Progenitor cell of endocrine pancreas (in vitro differentiated cells): ENCODE data around the gene ZNF431. TPM values are rescaled to one million over a fixed set of nuclear protein-coding genes. Genes with fewer than 3 reads are reported as not detected.
"Not testable (repeated sequence)": the region's sequence is repeated elsewhere in the genome, so short reads cannot be mapped to it uniquely, and the experiment has no call there.

Source experiments
- DNase-seq: peaks from one replicate; pipeline ENCODE4 v3.0.0; 2021; ENCODE audit warnings: low spot score; ENCODE audit not compliant: unreplicated experiment
- H3K27ac Mint-ChIP-seq: 2 replicates; pipeline ENCODE4 v1.8.0; 2021; ENCODE audit warnings: mild to moderate bottlenecking, moderate library complexity, mixed read lengths
- H3K27me3 Mint-ChIP-seq: 2 replicates; pipeline ENCODE4 v1.8.0; 2021; ENCODE audit warnings: mixed read lengths
- H3K36me3 Mint-ChIP-seq: 2 replicates; pipeline ENCODE4 v1.8.0; 2022; ENCODE audit warnings: mixed read lengths; ENCODE audit not compliant: insufficient read depth
- H3K4me1 Mint-ChIP-seq: 2 replicates; pipeline ENCODE4 v1.8.0; 2021; ENCODE audit warnings: low read depth, mixed read lengths
- H3K4me3 Mint-ChIP-seq: 2 replicates; pipeline ENCODE4 v1.8.0; 2021; ENCODE audit warnings: low read depth, mild to moderate bottlenecking, moderate library complexity, mixed read lengths
- H3K9me3 Mint-ChIP-seq: 2 replicates; pipeline ENCODE4 v1.8.0; 2021; ENCODE audit warnings: low read depth, mixed read lengths
- CTCF ChIP-seq: fragments of 200-600 bp; sonication (generic); IDR thresholded peaks from one replicate; pipeline ENCODE4 v1.5.0; 2021; ENCODE audit warnings: antibody characterized with exemption, mild to moderate bottlenecking; ENCODE audit not compliant: unreplicated experiment
- total RNA-seq: library from RNA; stranded (reverse); gene quantifications from 2 replicates; pipeline ENCODE4 v1.2.1, GENCODE V29; 2021

Gene ZNF431
- total RNA-seq, 1 donor from 2014 or later, result 60.0 TPM

- H3K4me1 Mint-ChIP-seq, result peaks cover 28% of the 10 kb centered on the region
- H3K27me3 Mint-ChIP-seq, result no peaks in the 10 kb centered on the region
- TF ChIP-seq CTCF, result no peak
- no peak overlapping the region for H3K4me3 Mint-ChIP-seq
- no peak for DNase-seq
- H3K27ac Mint-ChIP-seq, result no peak overlapping the region
- H3K9me3 Mint-ChIP-seq, result peaks cover 14% of the 10 kb centered on the region
- peaks cover 7% of the 10 kb centered on the region for H3K36me3 Mint-ChIP-seq
These were observed 8.2 kb upstream of the ZNF431 start for GRCh38 chr19:21133633-21134032.

GRCh38 chr19:21134934-21135366 lies 6.9 kb upstream of the ZNF431 start:
- H3K27ac Mint-ChIP-seq, result no peak overlapping the region
- no peak overlapping the region for H3K4me3 Mint-ChIP-seq
- peaks cover 12% of the 10 kb centered on the region for H3K9me3 Mint-ChIP-seq
- H3K4me1 Mint-ChIP-seq, result peaks cover 18% of the 10 kb centered on the region
- peaks cover 7% of the 10 kb centered on the region for H3K36me3 Mint-ChIP-seq
- no peaks in the 10 kb centered on the region for H3K27me3 Mint-ChIP-seq
- no peak for TF ChIP-seq CTCF
- no peak for DNase-seq

DNA sequence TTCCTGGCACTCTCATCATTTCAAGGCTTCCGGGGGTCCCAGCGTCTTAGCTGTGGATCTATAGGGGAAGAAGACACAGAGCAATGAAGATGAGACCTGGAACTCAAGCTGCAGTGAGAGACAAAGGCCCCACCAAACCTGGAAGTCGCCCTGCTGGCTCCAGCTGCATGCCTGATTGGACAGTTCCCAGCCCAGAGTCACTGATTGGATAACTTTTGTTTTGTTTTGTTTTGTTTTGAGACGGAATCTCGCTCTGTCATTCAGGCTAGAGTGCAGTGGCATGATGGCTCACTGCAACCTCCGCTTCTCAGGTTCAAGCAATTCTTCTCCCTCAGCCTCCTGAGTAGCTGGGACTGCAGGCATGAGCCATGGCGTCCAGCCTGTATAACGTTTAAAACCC lies 6.4 kb upstream of the ZNF431 start:
- Mint-ChIP-seq H3K36me3 (peaks cover 2% of the 10 kb centered on the region), H3K4me1 (peaks cover 13% of the 10 kb centered on the region)
- no peak for TF ChIP-seq CTCF

DNA sequence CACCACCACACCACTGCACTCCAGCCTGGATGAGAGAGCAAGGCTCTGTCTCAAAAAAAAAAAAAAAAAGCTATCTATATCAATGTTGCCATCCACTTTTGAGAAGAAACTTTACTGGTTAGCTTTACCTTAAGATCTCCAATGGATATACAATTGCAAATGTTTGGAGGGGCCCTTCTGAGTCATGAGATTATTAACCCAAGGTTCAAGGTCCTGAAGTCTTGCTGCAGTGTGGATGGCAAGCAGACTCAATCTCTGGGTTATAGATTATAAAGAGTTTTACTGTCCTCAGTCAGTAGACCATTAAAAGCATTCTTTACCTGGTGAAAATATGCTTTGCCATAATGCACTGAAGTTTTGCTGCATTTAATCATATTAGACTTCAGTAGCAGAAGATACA lies 3.7 kb upstream of the ZNF431 start:
- H3K4me3 Mint-ChIP-seq, result no peak overlapping the region
- peaks cover 2% of the 10 kb centered on the region for H3K36me3 Mint-ChIP-seq
- H3K27ac Mint-ChIP-seq, result no peak overlapping the region
- H3K27me3 Mint-ChIP-seq, result no peaks in the 10 kb centered on the region
- H3K9me3 Mint-ChIP-seq, result peaks cover 6% of the 10 kb centered on the region
- H3K4me1 Mint-ChIP-seq, result peaks cover 19% of the 10 kb centered on the region
- DNase-seq, result no peak
- no peak for TF ChIP-seq CTCF

More for the DNA sequence above, 6.4 kb upstream of the ZNF431 start:
- Mint-ChIP-seq H3K27ac (no peak overlapping the region), H3K9me3 (peaks cover 7% of the 10 kb centered on the region), H3K27me3 (no peaks in the 10 kb centered on the region), H3K4me3 (no peak overlapping the region)
- DNase-seq, result no peak

GRCh38 chr19:21141006-21141405 lies 834 bp upstream of the ZNF431 start:
- H3K36me3 Mint-ChIP-seq, result peaks cover 28% of the 10 kb centered on the region
- H3K4me1 Mint-ChIP-seq, result peaks cover 18% of the 10 kb centered on the region
- not testable (repeated sequence) for H3K4me3 Mint-ChIP-seq, DNase-seq, H3K27me3 Mint-ChIP-seq, H3K9me3 Mint-ChIP-seq, H3K27ac Mint-ChIP-seq

GRCh38 chr19:21143428-21143827 lies 1.6 kb downstream of the ZNF431 start:
- H3K27me3 Mint-ChIP-seq, result no peaks in the 10 kb centered on the region
- peaks cover 50% of the 10 kb centered on the region for H3K36me3 Mint-ChIP-seq
- H3K4me1 Mint-ChIP-seq, result peaks cover 12% of the 10 kb centered on the region
- peak overlapping the region; percentile 71 for H3K27ac Mint-ChIP-seq
- H3K4me3 Mint-ChIP-seq, result peak overlapping the region; percentile 98
- no peak for DNase-seq
- TF ChIP-seq CTCF, result no peak
- peaks cover 13% of the 10 kb centered on the region for H3K9me3 Mint-ChIP-seq
